ENCODE measurements around the gene SSBP1. TPM values are rescaled to one million over a fixed set of nuclear protein-coding genes. Genes with fewer than 3 reads are reported as not detected.

SSBP1 gene
- total and polyA plus RNA-seq, 2 of the 8 experiments (the other 6 are each of a cell fraction or from before 2014, with no cell fraction given): 136 to 254 TPM

- Histone ChIP-seq H3K4me3 (ENCODE audit: extremely low read depth in 1 of 4, insufficient read depth in 2 of 4, low read depth in 3 of 4, low read length in 4 of 4) (peak overlapping the region; percentile 70 to 100 (median 98)), H2BK12ac (ENCODE audit: low read depth, low read length) (no peak overlapping the region), H4K91ac (replicated peaks; ENCODE audit: insufficient read length, low read length) (no peak overlapping the region), H2BK20ac (ENCODE audit: low read length) (no peak overlapping the region), H2BK5ac (ENCODE audit: low read depth, low read length) (no peak overlapping the region), H4K8ac (ENCODE audit: extremely low read depth, insufficient read depth, low read length) (no peak overlapping the region), H3K27ac (ENCODE audit: low read depth, low read length) (no peak overlapping the region), H3K79me1 (ENCODE audit: low read depth, low read length) (peaks cover 4% of the 10 kb centered on the region; the same call in 1 of the 2 replicates), H4K5ac (ENCODE audit: insufficient read length, low read depth, low read length) (no peak overlapping the region), H3K14ac (ENCODE audit: insufficient read length) (no peak overlapping the region), H3K9me3 (ENCODE audit: insufficient read depth in 2 of 2, low read depth in 1 of 2, low read length in 1 of 2) (no peaks in the 10 kb centered on the region), H2BK15ac (ENCODE audit: low read length) (no peak overlapping the region), H3K36me3 (ENCODE audit: control insufficient read depth in 2 of 4, insufficient read depth in 4 of 4, low read length in 3 of 4) (peaks cover 17 to 48% (median 32%) of the 10 kb centered on the region in 4 experiments), H2AK5ac (ENCODE audit: low read depth, low read length) (no peak overlapping the region), H3K23me2 (ENCODE audit: low read depth, low read length) (peaks cover 2% of the 10 kb centered on the region; the same call in 1 of the 2 replicates), H2AFZ (ENCODE audit: low read length) (no peak overlapping the region), H3K4ac (replicated peaks; ENCODE audit: insufficient read length, low read depth, low read length) (no peak overlapping the region), H3K18ac (ENCODE audit: extremely low read depth, low read length) (no peak overlapping the region), H3K79me2 (ENCODE audit: control insufficient read depth in 1 of 2, insufficient read depth in 2 of 2, low read length in 2 of 2) (peaks cover 4 to 39% of the 10 kb centered on the region in 2 experiments), H3K9ac (replicated peaks in 1 of 4; ENCODE audit: extremely low read depth in 1 of 4, low read depth in 3 of 4, low read length in 3 of 4) (peak overlapping the region in 2 of 4 experiments; percentile 75 to 98; a peak in 6 of 7 replicates), H3K27me3 (replicated peaks in 1 of 4; ENCODE audit: control insufficient read depth in 3 of 4, extremely low read depth in 1 of 4, insufficient read depth in 3 of 4, low read length in 3 of 4) (no peaks in the 10 kb centered on the region), H3K4me2 (ENCODE audit: insufficient read depth in 1 of 2, low read depth in 2 of 2, low read length in 2 of 2) (peak overlapping the region; percentile 69 to 70), H3K23ac (ENCODE audit: insufficient read length) (no peak overlapping the region), H2BK120ac (replicated peaks; ENCODE audit: low read depth, low read length) (no peak overlapping the region), H3K4me1 (replicated peaks in 1 of 4; ENCODE audit: control insufficient read depth in 3 of 4, insufficient read depth in 4 of 4, low read length in 3 of 4) (peaks cover 0 to 6% (median 2%) of the 10 kb centered on the region in 4 experiments; a peak in 3 of 7 replicates), H3K56ac (replicated peaks; ENCODE audit: insufficient read length, low read depth, low read length) (no peak overlapping the region), H4K20me1 (replicated peaks in 1 of 2; ENCODE audit: control insufficient read depth in 1 of 2, insufficient read depth in 2 of 2, low read length in 2 of 2) (peaks cover 0 to 2% of the 10 kb centered on the region in 2 experiments)
- 59% methylated on average over 3 of the region's 3 CpGs; no CpG with 5 or more reads in 1 of the 2 experiments for WGBS, 2 experiments (ENCODE audit: extremely low coverage in 1 of 2, insufficient coverage in 1 of 2, insufficient read length in 1 of 2, insufficient replicate concordance in 2 of 2, low coverage in 1 of 2, low lambda C conversion rate in 2 of 2, missing lambda C conversion rate in 1 of 2)
- TF ChIP-seq TAF1 (IDR thresholded peaks at IDR 0.05; ENCODE audit: low read depth, low read length) (no peak), POLR2A (IDR thresholded peaks at IDR 0.05; ENCODE audit: control extremely low read depth in 1 of 2, low read depth in 2 of 2, low read length in 2 of 2) (peak in 1 of 2 experiments; percentile 33; a peak in 1 of 3 replicates)
- DNase-seq (ENCODE audit: low read depth in 1 of 2, low spot score in 2 of 2): no peak
- CTCF ChIA-PET (ENCODE audit: partially characterized antibody): interaction anchor here (0.6 to 2.0 kb wide), 13 partner anchors 10 to 45 kb away, joined by 3 to 16 read pairs (median 5); partner anchors contain the start of genes TAS2R3 and WEE2
- POLR2A ChIA-PET (ENCODE audit: partially characterized antibody): interaction anchor here (0.8 to 3.3 kb wide), 11 partner anchors 8 to 49 kb away, joined by 3 to 21 read pairs (median 7); partner anchors contain the start of gene DENND11
- no peak for FAIRE-seq
These were observed 1.1 kb downstream of the SSBP1 start for GRCh38 chr7:141739250-141739649.
